Ishikawa (cell line): ENCODE measurements around the gene PTPRD.

ENCODE experiments used
- CEBPB ChIP-seq: IDR thresholded peaks from 2 replicates; pipeline ENCODE4 v1.6.1; 2012
- CREB1 ChIP-seq: IDR thresholded peaks from 2 replicates; pipeline ENCODE4 v1.6.1; 2012; ENCODE audit warnings: low read depth
- EGR1 ChIP-seq: IDR thresholded peaks from 2 replicates; pipeline ENCODE4 v1.6.1; 2012
- EP300 ChIP-seq: IDR thresholded peaks from 2 replicates; pipeline ENCODE4 v1.6.1; 2012; ENCODE audit warnings: borderline replicate concordance
- FOXM1 ChIP-seq: IDR thresholded peaks from 2 replicates; pipeline ENCODE4 v1.6.1; 2012; ENCODE audit warnings: low read depth, borderline replicate concordance
- MAX ChIP-seq: IDR thresholded peaks from 2 replicates; pipeline ENCODE4 v1.6.1; 2012
- NFIC ChIP-seq: IDR thresholded peaks from 2 replicates; pipeline ENCODE4 v1.6.1; 2012
- RAD21 ChIP-seq: IDR thresholded peaks from 2 replicates; pipeline ENCODE4 v1.6.1; 2012; ENCODE audit warnings: low read depth
- REST ChIP-seq: IDR thresholded peaks from 2 replicates; pipeline ENCODE4 v1.6.1; 2012; ENCODE audit warnings: low read depth, mild to moderate bottlenecking
- TAF1 ChIP-seq: IDR thresholded peaks from 2 replicates; pipeline ENCODE4 v1.6.1; 2012; ENCODE audit warnings: low read depth, mild to moderate bottlenecking
- TCF12 ChIP-seq: IDR thresholded peaks from 2 replicates; pipeline ENCODE4 v1.6.1; 2012; ENCODE audit warnings: low read depth
- TEAD4 ChIP-seq: IDR thresholded peaks from 2 replicates; pipeline ENCODE4 v1.6.1; 2012
- USF1 ChIP-seq: IDR thresholded peaks from 2 replicates; pipeline ENCODE4 v1.6.1; 2012
- YY1 ChIP-seq: IDR thresholded peaks from 2 replicates; pipeline ENCODE4 v1.6.1; 2012; ENCODE audit warnings: low read depth
- ZBTB7A ChIP-seq: IDR thresholded peaks from 2 replicates; pipeline ENCODE4 v1.6.1; 2012; ENCODE audit warnings: low read depth

PTPRD gene

GRCh38 chr9:10265153-10265631, 347.6 kb downstream of the PTPRD start:
- TF ChIP-seq MAX (no peak), TCF12 (no peak), CEBPB (no peak), EGR1 (no peak), USF1 (no peak), TEAD4 (no peak), ZBTB7A (no peak), CREB1 (no peak), YY1 (no peak)

GRCh38 chr9:10260501-10260900, 352.3 kb downstream of the PTPRD start:
- no peak for TF ChIP-seq MAX
- TF ChIP-seq TAF1, result no peak
- TF ChIP-seq CREB1, result no peak
- TF ChIP-seq EP300, result no peak
- TF ChIP-seq USF1, result no peak
- TF ChIP-seq ZBTB7A, result no peak
- TF ChIP-seq EGR1, result no peak
- TF ChIP-seq TEAD4, result no peak

GRCh38 chr9:10259668-10260067, 353.1 kb downstream of the PTPRD start:
- TF ChIP-seq CREB1 (no peak), EP300 (no peak), TAF1 (no peak), RAD21 (no peak), EGR1 (no peak), YY1 (no peak), TEAD4 (no peak), MAX (no peak), TCF12 (no peak)

- TF ChIP-seq CEBPB, result no peak
- no peak for TF ChIP-seq MAX
- no peak for TF ChIP-seq YY1
- no peak for TF ChIP-seq TAF1
- TF ChIP-seq USF1, result no peak
- no peak for TF ChIP-seq FOXM1
- TF ChIP-seq CREB1, result no peak
- TF ChIP-seq TEAD4, result no peak
- no peak for TF ChIP-seq NFIC
- no peak for TF ChIP-seq TCF12
- TF ChIP-seq EGR1, result no peak
- no peak for TF ChIP-seq ZBTB7A
- TF ChIP-seq EP300, result no peak
Observed at GRCh38 chr9:10255758-10256157, 357.0 kb downstream of the PTPRD start.

GRCh38 chr9:10254338-10254737, 358.5 kb downstream of the PTPRD start:
- TF ChIP-seq USF1 (no peak), ZBTB7A (no peak), YY1 (no peak), TEAD4 (no peak), CREB1 (no peak), RAD21 (no peak), NFIC (no peak), REST (no peak), MAX (no peak), CEBPB (no peak), EGR1 (no peak), EP300 (no peak)

GRCh38 chr9:10253341-10253740, 359.5 kb downstream of the PTPRD start:
- no peak for TF ChIP-seq MAX
- TF ChIP-seq EP300, result no peak
- no peak for TF ChIP-seq YY1
- TF ChIP-seq TAF1, result no peak
- TF ChIP-seq FOXM1, result no peak
- TF ChIP-seq EGR1, result no peak
- TF ChIP-seq REST, result no peak
- no peak for TF ChIP-seq TCF12
- no peak for TF ChIP-seq NFIC
